GM12891 (cell line): ENCODE results near the gene HYPK.

Experiments used
- POLR2A ChIP-seq: IDR thresholded peaks from 2 replicates; pipeline ENCODE4 v1.6.1; 2011; ENCODE audit warnings: low read depth, low read length, control low read depth
- POLR2AphosphoS5 ChIP-seq: IDR thresholded peaks from 2 replicates; pipeline ENCODE4 v1.6.1; 2011; ENCODE audit warnings: low read depth, low read length, control low read depth
- TAF1 ChIP-seq: IDR thresholded peaks from 2 replicates; pipeline ENCODE4 v1.6.1; 2011; ENCODE audit warnings: low read depth, low read length, control low read depth

DNA sequence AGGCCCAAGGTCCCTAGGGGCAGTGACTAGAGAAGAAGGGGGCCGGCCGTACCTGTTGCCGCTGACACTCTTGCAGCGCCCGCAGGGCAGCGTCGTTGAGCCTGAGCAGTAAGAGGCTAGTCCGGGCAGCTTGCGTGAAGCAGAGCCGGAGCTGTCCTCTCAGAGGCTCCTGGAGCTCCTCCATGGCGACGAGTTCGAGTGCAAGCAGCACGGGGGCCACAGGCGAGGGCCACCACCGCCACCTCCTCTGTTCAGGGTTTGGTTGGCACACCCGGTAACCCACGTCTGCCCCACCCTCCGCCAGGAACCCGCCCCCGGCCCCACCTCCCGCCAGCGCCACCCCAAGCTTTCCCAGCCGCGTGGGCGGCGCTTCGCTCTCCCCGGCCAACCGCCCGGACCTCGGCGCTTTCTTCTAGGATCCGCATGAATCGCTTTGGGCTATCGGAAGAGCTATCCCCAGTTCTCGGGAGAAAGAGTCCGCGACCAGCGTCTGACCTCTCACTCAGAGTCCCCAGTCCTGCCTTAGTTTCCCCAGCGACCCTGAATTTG, 23.6 kb upstream of the HYPK start, which contains the start of gene ELL3:
- TF ChIP-seq POLR2A (no peak; the same call in 1 of the 2 replicates), POLR2AphosphoS5 (no peak), TAF1 (0 out of 2 replicates have a peak, but pooled peaks have one; percentile 16)
